Coronary artery (tissue), 2 donors: Measurements from ENCODE around the gene PRDM16.

ENCODE experiments used
- DNase-seq: peaks from one replicate; pipeline ENCODE4 v3.0.0-alpha.2; 2017; ENCODE audit warnings: low spot score
- H3K27ac ChIP-seq, 2 donors: fragments of 200-600 bp; sonication (generic); one replicate each; pipeline ENCODE4 v1.5.1; 2016 to 2019
- H3K4me3 ChIP-seq: fragments of 200-600 bp; sonication (generic); 2 replicates; pipeline ENCODE4 v1.5.1; 2016; ENCODE audit warnings: mild to moderate bottlenecking, moderate library complexity
- CTCF ChIP-seq: fragments of 200-600 bp; sonication (generic); IDR thresholded peaks from one replicate; pipeline ENCODE4 v1.5.1; 2019; ENCODE audit warnings: antibody characterized with exemption

Gene PRDM16

GRCh38 chr1:3321559-3322449 lies 252.8 kb downstream of the PRDM16 start:
- H3K27ac ChIP-seq = no peak overlapping the region
- TF ChIP-seq CTCF = no peak
- H3K4me3 ChIP-seq = no peak overlapping the region
- DNase-seq = no peak

GRCh38 chr1:3322450-3323020 lies 253.5 kb downstream of the PRDM16 start:
- no peak overlapping the region for H3K27ac ChIP-seq
- no peak for TF ChIP-seq CTCF
- DNase-seq = no peak
- H3K4me3 ChIP-seq = no peak overlapping the region

DNA sequence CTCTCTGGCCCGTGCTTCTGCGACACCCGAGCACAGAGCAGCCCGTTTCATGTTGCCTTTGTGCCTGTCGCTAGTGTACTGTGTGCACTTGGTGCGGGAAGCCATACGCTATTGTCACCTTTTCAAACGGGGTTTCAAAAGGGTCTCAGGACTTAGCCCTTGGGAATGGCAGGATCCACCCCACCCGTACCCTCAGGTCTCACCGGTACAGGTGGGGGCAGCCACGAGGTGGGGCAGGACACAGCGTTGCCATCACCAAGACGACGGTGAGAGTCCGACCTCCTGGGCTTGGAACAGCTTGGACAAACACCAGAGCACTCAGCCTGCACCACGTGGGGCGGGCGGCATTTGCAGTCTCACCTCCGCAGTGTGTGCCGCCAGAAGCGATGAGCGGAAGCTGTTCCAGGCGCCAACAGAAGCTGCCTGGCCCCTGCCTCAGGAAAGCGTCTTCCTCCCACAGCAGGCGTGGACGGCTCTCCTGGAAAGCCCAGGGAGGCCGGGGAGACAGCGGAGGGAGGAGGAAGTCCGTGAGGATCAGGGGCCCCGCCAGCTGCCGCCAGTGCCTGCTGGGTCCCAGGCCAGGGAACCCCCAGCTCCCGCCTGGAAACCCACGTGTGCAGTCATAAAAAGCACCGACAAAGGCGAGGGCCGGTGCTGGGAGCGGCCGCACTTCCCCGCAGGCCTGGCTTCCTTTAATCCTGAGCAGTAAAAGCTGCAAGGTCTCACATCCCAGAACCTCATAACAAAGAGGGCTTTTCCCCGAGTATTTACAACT lies 254.2 kb downstream of the PRDM16 start:
- no peak overlapping the region for H3K27ac ChIP-seq
- no peak overlapping the region for H3K4me3 ChIP-seq
- TF ChIP-seq CTCF = no peak
- DNase-seq = no peak

- Histone ChIP-seq H3K4me3 (no peak overlapping the region), H3K27ac (no peak overlapping the region)
- no peak for TF ChIP-seq CTCF
- no peak for DNase-seq
Observed at GRCh38 chr1:3323796-3324703, 255.0 kb downstream of the PRDM16 start.

DNA sequence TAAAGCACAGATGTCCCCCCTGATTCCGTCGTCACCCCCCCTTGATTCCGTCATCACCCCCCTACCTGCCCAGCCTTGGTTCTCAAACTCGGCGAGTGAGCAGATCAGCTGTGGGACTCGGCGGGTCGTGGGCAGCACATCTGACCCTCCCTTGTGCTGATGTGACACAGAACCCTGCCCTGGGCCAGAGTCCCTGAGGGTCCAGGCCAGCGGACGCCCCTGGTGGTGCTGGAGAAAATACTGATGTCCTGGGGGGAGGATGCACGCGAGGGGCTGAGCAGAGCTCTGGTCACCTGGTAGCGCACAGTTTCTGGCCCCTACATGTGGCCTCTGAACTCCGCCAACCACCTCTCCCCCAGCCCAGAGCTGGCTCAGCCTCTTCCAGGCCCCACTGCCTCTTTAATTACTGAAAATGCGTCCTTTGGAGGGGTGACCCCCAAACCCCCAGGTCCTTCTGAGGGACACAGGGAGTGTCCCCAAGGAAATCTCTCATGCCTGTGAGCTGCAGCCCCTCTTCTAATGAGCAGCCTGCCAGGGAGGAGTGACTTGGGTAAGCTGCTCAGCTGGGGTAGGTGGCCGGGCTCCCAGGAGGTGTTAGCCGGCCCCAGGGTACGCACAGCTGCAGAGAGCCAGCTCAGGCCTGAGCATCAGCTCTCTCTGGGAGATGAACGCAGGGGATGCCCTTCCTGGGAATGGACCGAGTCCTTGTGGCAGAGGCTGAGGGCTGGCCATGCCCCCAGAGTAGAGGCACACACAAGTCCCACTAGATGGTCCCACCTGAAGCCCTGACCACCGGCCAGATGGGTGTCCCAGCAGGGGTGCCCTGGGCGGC lies 255.9 kb downstream of the PRDM16 start:
- DNase-seq = no peak
- TF ChIP-seq CTCF = no peak
- no peak overlapping the region for H3K27ac ChIP-seq
- no peak overlapping the region for H3K4me3 ChIP-seq
